ENCODE data around the gene OR2T12. TPM values are rescaled to one million over a fixed set of nuclear protein-coding genes. Genes with fewer than 3 reads are reported as not detected.

OR2T12 gene, protein sequence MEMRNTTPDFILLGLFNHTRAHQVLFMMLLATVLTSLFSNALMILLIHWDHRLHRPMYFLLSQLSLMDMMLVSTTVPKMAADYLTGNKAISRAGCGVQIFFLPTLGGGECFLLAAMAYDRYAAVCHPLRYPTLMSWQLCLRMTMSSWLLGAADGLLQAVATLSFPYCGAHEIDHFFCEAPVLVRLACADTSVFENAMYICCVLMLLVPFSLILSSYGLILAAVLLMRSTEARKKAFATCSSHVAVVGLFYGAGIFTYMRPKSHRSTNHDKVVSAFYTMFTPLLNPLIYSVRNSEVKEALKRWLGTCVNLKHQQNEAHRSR
- total RNA-seq, result not detected in 2 replicates

DNA sequence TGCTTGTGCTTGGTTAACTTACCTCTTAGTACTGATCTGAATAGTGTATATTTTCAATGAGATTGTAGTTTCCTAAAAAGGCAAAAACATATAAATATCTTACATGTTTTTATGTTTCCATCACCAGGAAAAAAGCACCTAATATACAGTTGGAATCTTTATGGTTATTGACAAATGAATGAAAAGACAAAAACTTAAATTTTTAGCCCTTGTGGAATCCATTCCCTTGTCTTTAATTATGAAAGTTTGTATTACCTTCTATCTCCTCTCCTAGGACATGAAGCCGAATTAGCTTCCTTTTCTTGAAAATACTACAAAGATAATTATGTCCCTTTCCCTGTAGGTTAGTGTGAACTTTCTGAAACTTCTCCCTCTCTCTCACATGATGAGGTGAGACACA, at the start of gene OR2T12:
Gene OR2T12, minus strand, starts transcription at position 101 of the 400 bp plus-strand sequence. CDS start 7,846 bp downstream, outside the sequence.

DNA sequence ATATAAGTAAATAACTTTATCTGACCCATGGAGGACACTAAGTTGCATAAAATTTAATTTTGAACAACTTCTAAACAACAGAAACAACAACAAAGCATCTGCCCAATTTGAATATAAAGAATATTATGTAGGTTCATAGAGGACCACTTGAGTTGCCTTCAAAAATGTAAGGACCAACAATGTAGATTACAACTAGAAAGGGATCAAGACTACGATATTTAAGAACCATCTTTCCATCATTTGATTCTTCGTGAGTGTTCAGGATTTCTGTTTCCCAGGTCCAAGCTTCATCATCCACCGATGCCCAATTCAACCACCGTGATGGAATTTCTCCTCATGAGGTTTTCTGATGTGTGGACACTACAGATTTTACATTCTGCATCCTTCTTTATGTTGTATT, 45.3 kb upstream of the OR2T12 start, which contains the start of gene OR14C36:
Gene OR14C36, plus strand, starts transcription at position 301 of the 400 bp plus-strand sequence. Its CDS starts 0 bp downstream, at position 301.

DNA sequence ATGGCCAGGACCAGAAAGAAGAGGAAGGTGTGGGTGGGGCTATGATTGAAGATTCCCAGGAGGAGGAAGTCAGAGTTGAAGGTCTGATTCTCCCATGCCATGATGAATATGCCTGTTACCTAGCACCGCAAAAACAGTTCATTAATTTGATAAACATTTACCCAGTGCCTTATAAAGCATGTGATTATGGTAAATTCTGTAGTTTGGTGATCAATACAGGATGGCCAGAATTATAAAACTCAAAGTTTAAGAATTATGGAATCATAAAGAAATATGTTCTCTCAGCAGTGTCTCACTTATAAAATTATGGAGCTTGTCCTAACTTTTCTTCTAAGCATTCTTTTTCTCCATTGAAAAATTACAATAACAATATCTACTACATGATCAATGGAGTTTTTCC, 21.2 kb upstream of the OR2T12 start, which contains the start of gene OR2M7:
Gene OR2M7, minus strand, starts transcription at position 101 of the 400 bp plus-strand sequence. Its CDS starts 0 bp downstream, at position 101.

DNA sequence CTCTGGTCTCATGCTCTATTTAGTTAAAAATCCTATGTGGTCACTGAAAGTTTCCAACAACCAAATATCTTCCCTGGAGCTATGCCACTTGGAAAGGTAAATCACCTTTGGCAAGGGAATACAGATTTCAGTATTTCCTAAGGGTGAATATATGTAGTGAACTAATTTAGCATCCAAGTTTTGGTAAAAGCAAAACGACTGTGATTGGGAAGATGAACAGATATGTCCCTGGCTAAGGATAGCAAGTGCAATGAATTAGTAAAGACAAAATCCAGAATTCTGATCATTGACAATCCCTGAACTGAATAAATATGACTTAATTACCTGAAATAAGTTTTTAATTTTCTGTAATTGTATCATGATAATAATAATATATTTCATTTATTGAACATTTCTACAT, 25.3 kb downstream of the OR2T12 start, which contains the start of gene OR2T33:
Gene OR2T33, minus strand, starts transcription at position 101 of the 400 bp plus-strand sequence. CDS start 4,162 bp downstream, outside the sequence.

Other genes with a start within 250 kb of the OR2T12 start
- gene OR2L13, start 208.2 kb downstream of the OR2T12 start, total RNA-seq, result under 0.01 TPM in 1 of 2 replicates, not detected in the other
- not detected in 2 replicates for gene OR2M5, start 158.3 kb downstream of the OR2T12 start, total RNA-seq
- gene OR2M2, start 128.6 kb downstream of the OR2T12 start, total RNA-seq, result not detected in 2 replicates
- not detected in 2 replicates for gene OR2M3, start 106.2 kb downstream of the OR2T12 start, total RNA-seq
- gene OR2M4, start 72.0 kb downstream of the OR2T12 start, total RNA-seq, result not detected in 2 replicates
- not detected in 2 replicates for gene OR2T33, start 25.4 kb downstream of the OR2T12 start, total RNA-seq
- gene OR2M7, start 21.1 kb upstream of the OR2T12 start, total RNA-seq, result not detected in 2 replicates
- not detected in 2 replicates for gene OR14C36, start 45.4 kb upstream of the OR2T12 start, total RNA-seq
- not detected in 2 replicates for gene OR2T4, start 58.2 kb upstream of the OR2T12 start, total RNA-seq
- gene OR2T6, start 72.3 kb upstream of the OR2T12 start, total RNA-seq, result not detected in 2 replicates
- not detected in 2 replicates for gene OR2T1, start 99.6 kb upstream of the OR2T12 start, total RNA-seq
- gene OR2T2, start 142.2 kb upstream of the OR2T12 start, total RNA-seq, result not detected in 2 replicates
- not detected in 2 replicates for gene OR2T3, start 169.9 kb upstream of the OR2T12 start, total RNA-seq
- not detected in 2 replicates for gene OR2T5, start 185.2 kb upstream of the OR2T12 start, total RNA-seq
- gene OR2G6, start 204.6 kb upstream of the OR2T12 start, total RNA-seq, result not detected in 2 replicates

Measured in regular cardiac myocyte (primary cell).